HG02763 (cell line): ENCODE measurements around the gene TMEM72.

ENCODE experiments used
- ATAC-seq: cut with Tn5 transposase; IDR thresholded peaks from one replicate; pipeline ENCODE4 v1.9.1; 2021; ENCODE audit warnings: mild to moderate bottlenecking, moderate library complexity; ENCODE audit not compliant: unreplicated experiment

The TMEM72 gene

GRCh38 chr10:44977287-44978212 lies 66.4 kb downstream of the TMEM72 start:
- ATAC-seq, result no peak

- ATAC-seq, result no peak
Observed at GRCh38 chr10:44978213-44978569, 67.1 kb downstream of the TMEM72 start.

GRCh38 chr10:44978570-44979280 lies 67.6 kb downstream of the TMEM72 start, which contains the start of gene DEPP1:
TSS of gene DEPP1 (minus strand) at chr10:44978809. CDS start at chr10:44978030, 779 bp downstream.
- no peak for ATAC-seq

- no peak for ATAC-seq
Observed at GRCh38 chr10:44979281-44980191, 68.4 kb downstream of the TMEM72 start.

- ATAC-seq, result no peak
Observed at GRCh38 chr10:44980309-44981171, 69.4 kb downstream of the TMEM72 start.

GRCh38 chr10:44981172-44982113 lies 70.3 kb downstream of the TMEM72 start:
- no peak for ATAC-seq

GRCh38 chr10:44982114-44982460 lies 71.0 kb downstream of the TMEM72 start:
- ATAC-seq, result no peak

- ATAC-seq, result no peak
Observed at GRCh38 chr10:44982496-44982895, 71.4 kb downstream of the TMEM72 start.

- no peak for ATAC-seq
Observed at GRCh38 chr10:44983066-44983894, 72.1 kb downstream of the TMEM72 start.

- no peak for ATAC-seq
Observed at GRCh38 chr10:44983895-44984278, 72.8 kb downstream of the TMEM72 start.

GRCh38 chr10:44984671-44985101 lies 73.5 kb downstream of the TMEM72 start:
- ATAC-seq, result no peak

- ATAC-seq, result no peak
Observed at GRCh38 chr10:44985175-44985681, 74.1 kb downstream of the TMEM72 start.

- ATAC-seq, result no peak
Observed at GRCh38 chr10:44986179-44986578, 75.0 kb downstream of the TMEM72 start.
